H1 (cell line): Measurements from ENCODE around the gene PRKCH. TPM values are rescaled to one million over a fixed set of nuclear protein-coding genes. Genes with fewer than 3 reads are reported as not detected.

Source experiments
- CTCF ChIA-PET: fragments of 300-600 bp; sonication (Branson Sonifier 250); formaldehyde crosslinking; loops from one replicate; lab custom pipeline; 2021; ENCODE audit not compliant: partially characterized antibody; lab: Charles Lee
- POLR2A ChIA-PET: fragments of 300-600 bp; sonication (Branson Sonifier 250); formaldehyde crosslinking; loops from one replicate; lab custom pipeline; 2021; ENCODE audit warnings: inconsistent platforms; ENCODE audit not compliant: partially characterized antibody; lab: Charles Lee
- DNase-seq, 2 experiments: peaks; one replicate each; pipeline versions ENCODE4 v3.0.0 to v3.0.0-alpha.2; 2010 to 2022; ENCODE audit warnings: low spot score in 2 of 2, low read depth in 1 of 2, mixed read lengths in 1 of 2
- FAIRE-seq: peaks from 2 replicates; lab custom pipeline; 2011; peaks lifted over from hg19 to GRCh38; lab: Jason Lieb, UNC
- H2AFZ ChIP-seq: 2 replicates; pipeline ENCODE4 v1.8.1; 2012; ENCODE audit warnings: low read length, inconsistent platforms
- H2AK5ac ChIP-seq: 2 replicates; pipeline ENCODE4 v1.6.1; 2013; ENCODE audit warnings: low read depth, low read length
- H2BK120ac ChIP-seq: replicated peaks from 2 replicates; pipeline ENCODE3; 2013; ENCODE audit warnings: low read depth, low read length, inconsistent platforms
- H2BK12ac ChIP-seq: 2 replicates; pipeline ENCODE4 v1.6.1; 2013; ENCODE audit warnings: low read depth, low read length
- H2BK15ac ChIP-seq: 2 replicates; pipeline ENCODE4 v1.6.1; 2013; ENCODE audit warnings: low read length
- H2BK20ac ChIP-seq: 2 replicates; pipeline ENCODE4 v1.6.1; 2013; ENCODE audit warnings: low read length
- H2BK5ac ChIP-seq: 2 replicates; pipeline ENCODE4 v1.6.1; 2013; ENCODE audit warnings: low read depth, low read length
- H3K14ac ChIP-seq: 2 replicates; pipeline ENCODE4 v1.6.1; 2013; ENCODE audit warnings: inconsistent platforms; ENCODE audit not compliant: insufficient read length
- H3K18ac ChIP-seq: 2 replicates; pipeline ENCODE4 v1.6.1; 2013; ENCODE audit warnings: low read length; ENCODE audit errors: extremely low read depth
- H3K23ac ChIP-seq: 2 replicates; pipeline ENCODE4 v1.6.1; 2013; ENCODE audit warnings: inconsistent platforms; ENCODE audit not compliant: insufficient read length
- H3K23me2 ChIP-seq: 2 replicates; pipeline ENCODE4 v1.6.1; 2013; ENCODE audit warnings: low read depth, low read length
- H3K27ac ChIP-seq: 2 replicates; pipeline ENCODE4 v1.6.1; 2011; ENCODE audit warnings: low read depth, low read length, inconsistent platforms
- H3K27me3 ChIP-seq, 4 experiments: replicated peaks in 1 of 4; 1 replicate in 1 of 4; 2 replicates in 3 of 4; pipeline versions ENCODE4 v1.6.1 to v1.8.1; 2011 to 2013; ENCODE audit warnings: low read length in 3 of 4, mild to moderate bottlenecking in 3 of 4, inconsistent platforms in 2 of 4, mixed read lengths in 2 of 4, moderate library complexity in 1 of 4; ENCODE audit not compliant: control insufficient read depth in 3 of 4, insufficient read depth in 3 of 4; ENCODE audit errors: extremely low read depth in 1 of 4
- H3K36me3 ChIP-seq, 4 experiments: 2 replicates each; pipeline versions ENCODE4 v1.6.1 to v1.8.1; 2011 to 2013; ENCODE audit warnings: mild to moderate bottlenecking in 4 of 4, low read length in 3 of 4, moderate library complexity in 2 of 4, control low read depth in 1 of 4, inconsistent platforms in 1 of 4; ENCODE audit not compliant: insufficient read depth in 4 of 4, control insufficient read depth in 2 of 4
- H3K4ac ChIP-seq: replicated peaks from 2 replicates; pipeline ENCODE3; 2013; ENCODE audit warnings: low read length, low read depth, mixed read lengths, inconsistent platforms; ENCODE audit not compliant: insufficient read length
- H3K4me1 ChIP-seq, 4 experiments: replicated peaks in 1 of 4; 1 replicate in 1 of 4; 2 replicates in 3 of 4; pipeline versions ENCODE4 v1.6.1 to v1.8.1; 2011 to 2013; ENCODE audit warnings: low read length in 3 of 4, inconsistent platforms in 2 of 4, mixed read lengths in 1 of 4; ENCODE audit not compliant: insufficient read depth in 4 of 4, control insufficient read depth in 3 of 4
- H3K4me2 ChIP-seq, 2 experiments: 2 replicates each; pipeline versions ENCODE4 v1.6.1 to v1.8.1; 2011 to 2013; ENCODE audit warnings: low read depth in 2 of 2, low read length in 2 of 2, control low read depth in 1 of 2, inconsistent platforms in 1 of 2, mild to moderate bottlenecking in 1 of 2; ENCODE audit not compliant: insufficient read depth in 1 of 2
- H3K4me3 ChIP-seq, 4 experiments: fragments of 200-600, 300-600 bp in 1 of 4; sonication (generic), shearing (Covaris generic), sonication (Bioruptor Twin) in 1 of 4; 2 replicates each; pipeline versions ENCODE4 v1.5.1 to v1.8.1; 2011 to 2016; ENCODE audit warnings: low read length in 4 of 4, low read depth in 3 of 4, control low read depth in 2 of 4, inconsistent platforms in 2 of 4, mild to moderate bottlenecking in 2 of 4, mixed read lengths in 1 of 4, moderate library complexity in 1 of 4; ENCODE audit not compliant: insufficient read depth in 2 of 4; ENCODE audit errors: extremely low read depth in 1 of 4
- H3K56ac ChIP-seq: replicated peaks from 2 replicates; pipeline ENCODE3; 2013; ENCODE audit warnings: low read depth, mild to moderate bottlenecking, mixed read lengths, low read length, inconsistent platforms; ENCODE audit not compliant: insufficient read length
- H3K79me1 ChIP-seq: 2 replicates; pipeline ENCODE4 v1.6.1; 2013; ENCODE audit warnings: low read depth, low read length, control low read depth
- H3K79me2 ChIP-seq, 2 experiments: 2 replicates each; pipeline versions ENCODE4 v1.6.1 to v1.8.1; 2012 to 2013; ENCODE audit warnings: low read length in 2 of 2, mild to moderate bottlenecking in 2 of 2, inconsistent platforms in 1 of 2; ENCODE audit not compliant: insufficient read depth in 2 of 2, control insufficient read depth in 1 of 2
- H3K9ac ChIP-seq, 4 experiments: replicated peaks in 1 of 4; 1 replicate in 1 of 4; 2 replicates in 3 of 4; pipeline versions ENCODE4 v1.6.1 to v1.8.1; 2011 to 2013; ENCODE audit warnings: low read depth in 3 of 4, low read length in 3 of 4, control low read depth in 2 of 4, mild to moderate bottlenecking in 2 of 4, moderate library complexity in 2 of 4, inconsistent platforms in 1 of 4; ENCODE audit errors: extremely low read depth in 1 of 4
- H3K9me3 ChIP-seq, 2 experiments: 2 replicates each; pipeline versions ENCODE4 v1.6.1 to v1.8.1; 2012 to 2013; ENCODE audit warnings: mild to moderate bottlenecking in 2 of 2, moderate library complexity in 2 of 2, control low read depth in 1 of 2, inconsistent platforms in 1 of 2, low read depth in 1 of 2, low read length in 1 of 2, mixed read lengths in 1 of 2; ENCODE audit not compliant: insufficient read depth in 2 of 2
- H4K20me1 ChIP-seq, 2 experiments: replicated peaks in 1 of 2; 2 replicates each; pipeline versions ENCODE3 to v1.8.1; 2011 to 2013; ENCODE audit warnings: inconsistent platforms in 2 of 2, low read length in 2 of 2, mild to moderate bottlenecking in 1 of 2; ENCODE audit not compliant: insufficient read depth in 2 of 2, control insufficient read depth in 1 of 2
- H4K5ac ChIP-seq: 2 replicates; pipeline ENCODE4 v1.6.1; 2013; ENCODE audit warnings: low read length, low read depth, mixed read lengths, inconsistent platforms; ENCODE audit not compliant: insufficient read length
- H4K8ac ChIP-seq: 2 replicates; pipeline ENCODE4 v1.8.0; 2013; ENCODE audit warnings: mild to moderate bottlenecking, moderate library complexity, low read length, inconsistent platforms; ENCODE audit not compliant: insufficient read depth; ENCODE audit errors: extremely low read depth
- H4K91ac ChIP-seq: replicated peaks from 2 replicates; pipeline ENCODE3; 2013; ENCODE audit warnings: low read length, mixed read lengths, inconsistent platforms; ENCODE audit not compliant: insufficient read length
- ASH2L ChIP-seq: fragments of 200-600, 300-600 bp; sonication (generic); IDR thresholded peaks from one replicate; pipeline ENCODE4 v1.7.1; 2017; ENCODE audit warnings: low read length
- CBX8 ChIP-seq: fragments of 300-800, 300-1000 bp; sonication (generic); IDR thresholded peaks from 2 replicates; pipeline ENCODE4 v1.7.1; 2016; ENCODE audit warnings: low read depth, low read length, borderline replicate concordance
- MAFK ChIP-seq: IDR thresholded peaks from 2 replicates; pipeline ENCODE4 v1.6.1; 2012; ENCODE audit warnings: low read depth, mild to moderate bottlenecking, improper control_type of control experiment, low read length
- POU5F1 ChIP-seq: IDR thresholded peaks from 2 replicates; pipeline ENCODE4 v1.6.1; 2011; ENCODE audit warnings: low read depth, mild to moderate bottlenecking, low read length, moderate library complexity
- RBBP5 ChIP-seq: IDR thresholded peaks from 2 replicates; pipeline ENCODE4 v1.7.1; 2012; ENCODE audit warnings: low read depth, mild to moderate bottlenecking, inconsistent platforms, low read length, moderate library complexity, borderline replicate concordance
- WGBS, 2 experiments: shearing (Covaris generic) in 1 of 2; methylation state at CpG; one replicate each; pipeline versions ENCODE4 v1.1.6 to v1.1.7; 2013 to 2015; ENCODE audit warnings: low lambda C conversion rate in 2 of 2, mixed read lengths in 2 of 2, inconsistent platforms in 1 of 2, low coverage in 1 of 2, missing lambda C conversion rate in 1 of 2; ENCODE audit not compliant: insufficient replicate concordance in 2 of 2, insufficient coverage in 1 of 2, insufficient read length in 1 of 2; ENCODE audit errors: extremely low coverage in 1 of 2, missing lambda C conversion rate in 1 of 2; 5-methylcytosine and 5-hydroxymethylcytosine counted together
- polyA plus RNA-seq, 7 experiments: library from polyadenylated mRNA; depleted of rRNA in 3 of 7; stranded (reverse) in 5 of 7; unstranded in 2 of 7; fragments of >200 nt in 5 of 7; fragments of 200-250 nt in 2 of 7; gene quantifications; 1 replicate in 5 of 7; 2 replicates in 1 of 7; 4 replicates in 1 of 7; pipeline versions ENCODE4 v1.2.1 to v1.2.3, GENCODE V29; 2011 to 2013; ENCODE audit warnings: missing spikeins in 2 of 7, mixed read lengths in 2 of 7
- total RNA-seq: library from RNA; stranded (reverse); fragmentation: NEBNext Ultra II Directional; extraction: Animal tissue kit (Norgen Biotek cat#: 25700); gene quantifications from 2 replicates; pipeline ENCODE4 v1.2.1, GENCODE V29; 2021
- TF ChIP-seq, protein P1 (sequence below): IDR thresholded peaks from 2 replicates; pipeline ENCODE4 v1.6.1; 2012; ENCODE audit warnings: inconsistent platforms

Gene PRKCH
- total and polyA plus RNA-seq, 2 of the 8 experiments (the other 6 are each of a cell fraction or from before 2014, with no cell fraction given) = 6.4 to 7.0 TPM

DNA sequence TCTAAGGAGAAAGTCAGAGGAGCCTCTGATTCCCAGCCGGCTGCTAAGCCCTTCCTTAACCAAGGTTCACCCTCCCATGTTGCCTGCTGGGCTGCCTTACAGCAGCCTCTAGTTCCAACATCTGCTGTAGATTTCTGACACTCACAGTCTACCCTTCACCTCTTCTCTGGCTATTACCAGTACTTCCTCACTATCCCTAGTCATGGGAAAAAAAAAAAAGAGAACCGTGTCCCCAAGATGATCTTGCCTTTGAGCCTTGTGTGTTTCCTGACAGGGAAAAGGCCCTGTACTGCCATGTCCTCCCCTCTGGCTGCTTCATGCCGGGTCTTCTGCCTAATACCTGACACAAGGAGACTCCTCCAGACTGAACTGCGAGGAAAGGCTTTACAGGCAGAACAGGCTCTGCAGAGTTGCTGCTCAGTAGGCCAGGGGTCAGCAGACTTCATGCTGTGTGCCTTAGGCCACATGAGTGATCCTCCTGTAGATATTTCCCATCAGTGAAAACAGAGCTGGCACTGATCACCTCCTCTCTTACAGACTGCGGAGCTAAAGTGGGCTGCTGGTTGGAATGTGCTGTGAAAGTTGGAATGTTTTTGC, 46.8 kb downstream of the PRKCH start:
- DNase-seq = no peak
- 84% methylated on average over 5 of the region's 5 CpGs; no CpG with 5 or more reads in 1 of the 2 experiments for WGBS, 2 experiments

More for the DNA sequence above, 46.8 kb downstream of the PRKCH start:
- ChIA-PET POLR2A (no interaction called here), CTCF (interaction anchor here (1.2 to 1.4 kb wide), 2 partner anchors 14 to 31 kb away, joined by 3 read pairs; no protein-coding TSS in a partner anchor)
- no peak for FAIRE-seq
- Histone ChIP-seq H2BK20ac (no peak overlapping the region), H2BK120ac (no peak overlapping the region), H4K5ac (no peak overlapping the region), H3K27ac (no peak overlapping the region), H4K8ac (peak overlapping the region; percentile 51; the same call in 1 of the 2 replicates), H2BK5ac (no peak overlapping the region), H2BK12ac (no peak overlapping the region), H3K9ac (no peak overlapping the region), H3K79me2 (no peaks in the 10 kb centered on the region), H3K56ac (no peak overlapping the region), H2AK5ac (no peak overlapping the region), H4K20me1 (no peaks in the 10 kb centered on the region), H3K9me3 (peaks cover 4 to 7% of the 10 kb centered on the region in 2 experiments; a peak in 3 of 4 replicates), H3K27me3 (no peaks in the 10 kb centered on the region), H3K4me1 (0 out of 7 replicates have a peak, but pooled peaks cover 0 to 2% (median 0%) of the 10 kb centered on the region in 4 experiments), H3K23me2 (no peaks in the 10 kb centered on the region), H3K36me3 (no peaks in the 10 kb centered on the region), H3K4me3 (no peak overlapping the region), H3K79me1 (no peaks in the 10 kb centered on the region), H3K4ac (no peak overlapping the region), H3K14ac (no peak overlapping the region), H3K4me2 (no peak overlapping the region), H4K91ac (no peak overlapping the region), H2AFZ (no peak overlapping the region), H2BK15ac (no peak overlapping the region), H3K18ac (peak overlapping the region; percentile 14; the same call in 1 of the 2 replicates), H3K23ac (no peak overlapping the region)
- TF ChIP-seq, protein P1, sequence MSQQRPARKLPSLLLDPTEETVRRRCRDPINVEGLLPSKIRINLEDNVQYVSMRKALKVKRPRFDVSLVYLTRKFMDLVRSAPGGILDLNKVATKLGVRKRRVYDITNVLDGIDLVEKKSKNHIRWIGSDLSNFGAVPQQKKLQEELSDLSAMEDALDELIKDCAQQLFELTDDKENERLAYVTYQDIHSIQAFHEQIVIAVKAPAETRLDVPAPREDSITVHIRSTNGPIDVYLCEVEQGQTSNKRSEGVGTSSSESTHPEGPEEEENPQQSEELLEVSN = no peak
- TF ChIP-seq CBX8 (no peak), ASH2L (no peak), MAFK (no peak), POU5F1 (no peak), RBBP5 (no peak)
